NCI-H1105 (cell line): ENCODE data around the gene PTPRD.
"Not testable (repeated sequence)": the region's sequence is repeated elsewhere in the genome, so short reads cannot be mapped to it uniquely, and the experiment has no call there.

Experiments
- DNase-seq: peaks from one replicate; lab custom pipeline; 2025; lab: John Stamatoyannopoulos, UW

Gene PTPRD

DNA sequence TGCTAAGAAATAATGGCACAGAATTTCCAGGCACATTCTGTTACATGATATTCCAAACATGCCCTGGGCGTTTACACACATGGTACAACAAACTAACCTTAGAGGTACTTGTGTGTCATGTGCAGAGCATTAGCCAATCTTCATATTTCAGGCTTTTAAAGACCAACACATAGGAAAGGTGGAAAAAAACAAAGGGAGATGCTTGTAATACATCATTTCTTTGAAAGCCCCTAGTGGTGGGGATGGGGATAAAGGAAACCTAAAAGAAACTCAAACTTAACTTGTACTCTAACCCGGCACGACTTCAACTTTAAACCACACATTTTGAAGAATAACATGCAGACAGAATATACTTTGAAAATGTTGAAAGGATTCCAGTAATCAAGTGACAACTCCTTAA lies 133.6 kb downstream of the PTPRD start:
- DNase-seq: no peak

DNA sequence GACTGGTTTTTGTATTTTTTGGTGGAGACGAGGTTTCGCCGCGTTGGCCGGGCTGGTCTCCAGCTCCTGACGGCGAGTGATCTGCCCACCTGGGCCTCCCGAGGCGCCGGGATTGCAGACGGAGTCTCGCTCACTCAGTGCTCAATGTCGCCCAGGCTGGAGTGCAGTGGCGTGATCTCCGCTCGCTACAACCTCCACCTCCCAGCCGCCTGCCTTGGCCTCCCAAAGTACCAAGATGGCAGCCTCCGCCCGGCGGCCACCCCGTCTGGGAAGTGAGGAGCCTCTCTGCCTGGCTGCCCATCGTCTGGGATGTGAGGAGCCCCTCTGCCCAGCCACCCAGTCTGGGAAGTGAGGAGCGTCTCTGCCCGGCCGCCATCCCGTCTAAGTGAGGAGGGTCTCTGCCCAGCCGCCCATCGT lies 163.6 kb downstream of the PTPRD start:
- DNase-seq: not testable (repeated sequence)

DNA sequence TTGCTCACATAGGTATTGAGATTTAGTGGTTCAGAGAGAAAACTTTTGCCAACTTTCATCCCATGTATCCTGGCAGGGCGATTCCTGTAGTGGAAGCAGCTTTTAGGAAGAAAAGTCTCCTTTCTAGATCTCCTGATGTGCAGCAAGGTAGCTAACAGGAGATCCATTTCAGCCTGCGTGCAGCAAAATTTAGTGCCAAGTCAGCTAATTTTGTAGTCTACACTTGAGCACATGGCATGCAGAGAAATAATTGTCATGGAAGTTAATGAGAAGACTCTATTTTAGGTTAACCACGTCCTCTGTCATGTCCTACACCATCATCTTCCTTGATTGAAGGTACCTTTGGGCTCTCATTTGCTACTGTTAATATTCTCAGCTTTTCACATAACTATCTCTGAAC lies 165.8 kb downstream of the PTPRD start:
- no peak for DNase-seq

DNA sequence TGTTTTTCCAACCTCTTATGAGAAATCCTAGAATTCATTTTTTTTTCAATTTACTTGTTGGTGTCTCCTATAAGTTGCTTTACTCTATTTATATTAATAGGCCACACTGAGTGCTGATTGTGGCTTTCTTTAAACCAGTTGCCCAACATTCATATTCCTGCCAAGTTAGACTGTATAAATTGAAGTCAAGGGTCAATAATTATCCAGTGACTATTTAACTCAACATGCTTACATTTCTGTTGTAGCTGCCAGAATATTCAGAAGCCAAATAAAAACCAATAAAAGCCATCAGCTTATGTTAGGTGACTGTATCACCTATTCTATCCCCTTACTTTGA lies 169.0 kb downstream of the PTPRD start:
- peak; percentile 83 for DNase-seq

DNA sequence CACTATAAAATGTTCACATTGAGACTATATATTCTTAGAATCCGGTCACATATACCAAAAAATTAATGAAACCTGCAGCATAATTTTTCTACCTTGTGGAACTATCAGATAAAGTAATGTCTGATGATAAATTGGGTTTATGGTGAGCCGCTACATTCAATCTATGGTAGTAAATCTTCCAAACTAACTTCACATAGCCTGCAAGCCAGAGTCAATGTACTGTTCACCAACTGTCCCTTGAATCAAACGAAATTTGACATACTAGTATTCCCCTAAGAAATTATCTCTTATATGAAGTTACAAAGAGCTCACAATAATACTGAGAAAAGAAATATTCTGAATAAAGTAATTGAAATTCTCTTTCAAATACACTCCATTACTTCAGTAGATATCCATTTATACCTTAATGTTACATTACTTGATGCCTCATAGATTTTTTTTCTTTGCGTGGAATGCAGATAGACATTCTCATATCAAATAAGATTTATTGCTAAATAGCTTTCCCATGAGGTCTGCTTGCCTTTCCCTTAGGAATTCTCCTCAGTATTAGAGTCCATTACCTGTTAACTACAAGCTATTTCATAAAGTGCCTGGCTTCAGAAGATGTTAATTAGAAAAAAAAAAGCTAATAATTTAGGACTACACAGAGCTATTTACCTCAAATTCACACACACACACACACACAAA lies 169.5 kb downstream of the PTPRD start:
- no peak for DNase-seq

DNA sequence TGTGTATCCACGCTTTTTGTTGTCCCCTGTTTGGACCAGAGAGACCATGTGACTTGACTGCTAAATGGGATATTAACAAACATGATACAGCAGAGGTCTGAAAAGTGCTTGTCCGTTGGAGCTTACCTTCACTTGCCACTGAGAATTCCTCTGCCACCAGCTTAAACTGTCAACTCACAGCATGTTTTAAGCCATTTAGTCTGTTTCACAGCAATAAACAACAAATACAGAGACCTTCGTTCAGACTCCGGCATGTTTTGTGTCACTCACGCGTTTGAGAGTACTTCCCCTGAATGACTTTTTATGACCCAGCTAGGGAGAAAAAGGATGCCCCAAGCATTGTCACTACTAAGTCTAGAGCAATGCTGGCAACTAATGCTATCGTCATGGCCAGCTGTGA lies 173.8 kb downstream of the PTPRD start:
- DNase-seq: no peak

DNA sequence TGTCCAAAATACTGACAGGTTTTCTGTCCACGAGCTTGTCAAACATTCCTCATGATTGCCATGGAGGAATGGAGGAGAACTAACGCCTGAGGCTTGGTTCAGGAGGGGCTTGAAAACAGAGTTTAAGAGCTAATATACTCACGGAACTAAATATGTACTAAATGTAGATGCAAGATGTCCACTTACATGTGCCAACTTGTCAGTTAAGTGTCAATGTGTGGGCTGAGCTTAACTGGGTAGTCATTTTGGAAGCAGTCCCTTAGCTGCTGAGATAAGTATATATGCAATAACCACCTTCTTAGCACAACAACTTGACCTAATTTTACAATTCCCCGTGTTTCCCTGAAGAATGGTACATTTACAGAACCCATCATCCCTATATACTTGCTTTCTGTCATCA lies 176.0 kb downstream of the PTPRD start:
- DNase-seq: no peak

DNA sequence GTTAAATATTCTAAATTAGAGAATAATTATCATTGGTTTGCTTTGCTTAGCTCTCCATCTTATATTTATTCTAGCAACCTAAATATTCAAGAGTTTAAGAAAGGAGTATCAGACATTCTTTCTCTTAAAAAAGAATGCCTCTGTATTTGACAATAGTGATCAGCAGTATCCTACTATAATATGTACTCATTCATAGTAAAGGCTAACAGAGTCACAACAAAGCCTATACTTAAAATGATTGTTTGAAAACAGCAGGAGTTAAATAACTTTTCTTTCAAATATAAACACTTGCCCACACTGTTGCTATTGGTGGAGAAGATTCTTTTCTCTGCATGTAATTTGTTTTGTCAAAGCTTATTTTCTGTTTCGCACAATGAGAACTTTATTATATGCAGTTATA lies 178.4 kb downstream of the PTPRD start:
- DNase-seq: no peak

DNA sequence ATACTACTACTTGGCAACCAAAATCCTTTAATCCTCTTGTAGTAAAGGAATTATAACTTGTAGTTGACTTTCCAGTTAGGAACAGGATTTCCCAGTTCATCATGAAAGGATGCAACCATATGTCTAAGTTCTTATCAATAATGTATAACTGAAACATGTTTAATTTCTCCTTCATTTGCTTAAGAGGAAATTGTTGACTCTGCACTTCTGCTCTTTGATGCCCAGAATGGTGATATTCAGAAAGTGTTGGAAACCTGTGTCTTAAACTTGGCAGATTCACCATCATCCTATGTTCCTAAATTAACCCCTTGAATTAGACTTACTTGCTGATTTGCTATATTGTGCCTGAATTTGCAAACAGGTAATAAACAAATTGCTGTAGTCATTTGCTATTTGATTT lies 201.5 kb downstream of the PTPRD start:
- no peak for DNase-seq

DNA sequence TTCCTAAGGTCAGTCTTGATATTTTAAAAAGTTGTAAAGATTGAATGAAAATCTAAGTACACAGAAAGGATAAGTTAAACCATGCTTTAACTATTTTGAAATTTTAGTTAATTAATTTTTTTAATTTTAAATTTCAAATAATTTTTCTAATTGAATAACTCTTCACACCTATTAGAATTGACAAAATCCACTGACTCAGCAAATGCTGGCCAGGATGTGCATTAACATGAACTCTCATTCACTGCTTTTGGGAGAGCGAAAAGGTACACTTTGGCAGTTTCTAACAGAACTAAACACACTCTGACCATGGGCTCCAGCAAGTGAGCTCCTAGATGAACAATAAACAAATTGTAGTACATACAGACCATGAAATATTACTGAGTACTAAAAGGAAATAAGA lies 209.5 kb downstream of the PTPRD start:
- DNase-seq: no peak

DNA sequence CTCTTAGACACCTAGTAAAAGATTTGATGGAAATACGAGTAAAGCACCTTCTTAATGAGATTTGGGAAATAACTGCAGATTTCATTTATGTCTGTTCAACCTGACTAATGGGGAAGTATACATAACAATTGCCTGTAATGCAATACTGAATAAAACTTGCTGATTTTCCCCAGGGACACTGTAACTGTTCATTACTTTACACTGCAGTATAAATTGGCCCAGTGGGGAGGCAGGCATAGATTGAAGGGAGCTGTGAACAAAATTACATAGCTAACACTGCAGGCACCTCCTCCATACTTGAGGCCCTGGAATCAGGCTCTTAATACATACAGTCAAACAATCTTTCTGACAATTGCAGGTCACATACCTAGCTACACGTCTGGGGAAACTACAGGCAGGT lies 216.2 kb downstream of the PTPRD start:
- no peak for DNase-seq

DNA sequence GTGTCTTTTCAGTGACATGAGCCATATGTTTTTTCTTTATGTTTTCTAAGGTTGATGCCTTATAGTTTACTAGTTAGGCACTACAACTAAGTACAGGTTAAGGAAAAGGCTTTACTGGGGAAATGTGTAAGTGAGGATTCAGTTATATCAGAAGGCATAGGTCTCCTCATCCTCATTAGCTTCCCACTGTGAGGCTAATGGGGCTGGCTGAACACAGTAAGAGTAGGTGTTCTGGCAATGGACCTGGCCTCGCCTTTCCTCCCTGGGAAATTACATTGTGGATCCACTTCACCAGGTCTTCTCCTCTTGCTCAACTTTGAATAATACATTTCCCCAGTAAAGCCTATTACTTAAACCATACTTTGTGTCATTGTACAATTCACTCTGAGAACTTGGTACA lies 225.5 kb downstream of the PTPRD start:
- DNase-seq: no peak

DNA sequence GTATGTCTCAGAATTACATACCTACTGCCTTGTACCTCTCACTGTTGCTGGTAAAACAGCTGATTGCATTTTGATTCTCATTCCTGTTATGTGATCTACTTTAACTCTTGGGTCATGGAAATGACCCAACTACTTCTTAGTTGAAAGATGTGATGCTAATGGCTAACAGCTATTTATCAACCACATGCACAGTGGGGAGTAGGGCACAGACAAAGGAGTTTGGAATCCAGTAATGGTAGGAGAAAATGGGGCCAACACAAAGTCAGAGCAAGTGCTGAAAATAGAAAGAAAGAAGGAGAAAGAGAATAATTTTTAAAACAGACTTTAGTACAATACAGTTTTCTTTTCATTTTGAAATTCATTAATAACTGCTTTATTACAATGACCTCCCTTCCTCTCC lies 241.0 kb downstream of the PTPRD start:
- DNase-seq: no peak

DNA sequence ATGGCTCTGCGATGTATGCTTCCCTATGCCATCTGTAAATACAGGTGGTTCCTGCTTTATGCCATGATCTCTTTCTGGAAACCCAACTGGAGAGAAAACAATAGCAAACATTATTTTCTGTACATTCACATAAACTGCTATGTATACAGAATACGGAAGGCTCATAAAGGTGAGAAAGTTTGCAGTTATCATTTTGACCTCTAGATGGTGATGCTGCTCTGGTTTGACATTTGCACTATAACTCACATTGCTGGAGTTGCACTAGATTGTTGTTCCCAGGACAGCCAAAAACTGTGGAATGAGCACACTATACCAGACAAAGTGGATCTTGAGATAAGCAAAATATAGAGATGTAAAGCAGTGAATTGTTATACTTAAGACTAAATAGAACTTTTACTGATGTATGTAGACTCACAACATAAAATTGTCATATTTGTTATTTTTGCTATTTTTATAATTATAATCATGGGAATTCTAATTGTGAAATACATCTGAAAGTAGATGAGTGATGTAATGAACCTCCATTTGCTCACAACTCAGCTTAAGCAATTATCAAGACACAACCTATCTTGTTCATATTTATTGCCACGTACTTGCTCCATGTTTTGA lies 246.5 kb downstream of the PTPRD start:
- DNase-seq: peak; percentile 50

DNA sequence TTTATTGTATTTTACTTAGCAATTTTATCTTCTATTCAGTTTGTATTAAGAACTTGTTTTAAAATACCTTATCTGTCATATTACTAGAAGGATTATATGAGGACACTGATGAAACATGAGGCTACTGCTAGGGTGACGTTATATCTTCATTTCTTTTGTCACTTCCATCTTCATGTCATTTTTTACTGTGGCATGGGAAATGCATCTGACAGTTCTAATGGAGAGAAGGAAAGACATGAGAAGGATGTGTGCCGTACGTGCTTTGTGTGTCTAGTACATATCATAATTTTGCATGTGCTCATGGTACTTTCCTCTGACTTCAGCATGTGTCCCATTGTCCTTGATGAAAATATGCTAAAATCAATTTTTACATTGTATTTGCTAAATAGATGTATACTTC lies 258.2 kb downstream of the PTPRD start:
- no peak for DNase-seq

DNA sequence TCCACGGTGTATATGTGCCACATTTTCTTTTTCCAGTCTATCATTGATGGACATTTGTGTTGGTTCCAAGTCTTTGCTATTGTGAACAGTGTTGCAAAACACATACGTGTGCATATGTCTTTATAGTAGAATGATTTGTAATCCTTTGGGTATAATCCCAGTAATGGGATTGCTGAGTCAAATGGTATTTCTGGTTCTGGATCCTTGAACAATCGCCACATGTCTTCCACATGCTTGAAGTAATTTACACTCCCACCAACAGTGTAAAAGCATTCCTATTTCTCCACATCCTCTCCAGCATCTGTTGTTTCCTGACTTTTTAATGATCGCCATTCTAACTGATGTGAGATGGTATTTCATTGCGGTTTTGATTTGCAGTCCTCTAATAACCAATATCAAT lies 267.2 kb downstream of the PTPRD start:
- not testable (repeated sequence) for DNase-seq

DNA sequence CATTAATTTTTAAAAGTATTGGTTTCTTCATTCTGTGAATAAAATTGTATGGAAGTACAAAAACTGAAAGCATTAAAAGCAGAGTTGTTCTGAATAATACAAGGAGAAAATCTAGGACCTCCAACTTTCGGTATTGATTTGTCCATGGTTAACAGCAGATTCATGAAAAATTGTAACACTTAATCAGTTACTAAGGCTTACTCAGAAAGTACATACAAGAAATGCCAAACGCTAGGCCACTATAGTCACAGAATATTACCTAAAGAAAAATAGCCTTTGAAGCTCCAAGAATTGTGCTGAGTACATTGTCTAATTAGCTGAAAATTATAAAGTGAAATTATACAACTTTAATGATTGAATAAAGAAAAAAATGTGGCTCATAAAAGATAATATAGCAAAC lies 271.7 kb downstream of the PTPRD start:
- no peak for DNase-seq

DNA sequence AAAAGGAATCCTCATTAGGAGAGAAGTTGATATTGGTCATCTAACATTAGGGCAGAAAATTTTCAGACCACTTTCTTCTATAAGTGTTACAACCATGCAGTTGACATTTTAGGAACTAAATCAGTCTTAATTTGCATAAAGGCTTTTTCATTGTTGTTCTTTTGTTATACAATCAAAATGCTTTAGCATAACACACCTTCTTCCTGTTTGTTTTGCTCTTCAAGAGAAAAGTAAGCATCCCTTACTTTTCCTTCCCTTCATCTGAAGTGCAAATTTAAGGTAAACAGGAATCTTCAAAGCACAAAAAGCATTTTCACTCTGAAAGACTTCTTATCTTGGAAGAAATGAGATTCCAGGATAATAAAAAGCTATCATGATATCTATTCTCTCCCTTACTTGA lies 273.6 kb downstream of the PTPRD start:
- DNase-seq: no peak

DNA sequence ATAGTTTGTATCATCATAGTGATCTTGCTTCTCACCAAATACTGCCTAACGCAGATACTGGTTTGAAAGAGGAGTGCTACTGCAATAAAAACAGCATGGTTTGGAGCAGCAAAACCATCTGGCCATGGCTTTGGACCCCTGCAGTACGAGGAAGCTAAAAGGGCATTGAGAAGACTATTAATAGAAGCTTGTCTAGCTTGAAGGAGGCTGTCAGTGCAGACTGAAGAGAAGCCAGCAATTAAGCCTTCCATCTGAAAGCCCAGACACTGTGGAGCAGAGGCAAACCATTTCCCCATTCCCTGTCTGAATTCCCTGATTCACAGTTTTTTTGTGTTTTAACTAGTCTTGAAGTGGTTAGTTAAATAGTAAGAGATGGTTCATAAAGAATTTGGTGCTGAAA lies 281.6 kb downstream of the PTPRD start:
- DNase-seq: no peak

DNA sequence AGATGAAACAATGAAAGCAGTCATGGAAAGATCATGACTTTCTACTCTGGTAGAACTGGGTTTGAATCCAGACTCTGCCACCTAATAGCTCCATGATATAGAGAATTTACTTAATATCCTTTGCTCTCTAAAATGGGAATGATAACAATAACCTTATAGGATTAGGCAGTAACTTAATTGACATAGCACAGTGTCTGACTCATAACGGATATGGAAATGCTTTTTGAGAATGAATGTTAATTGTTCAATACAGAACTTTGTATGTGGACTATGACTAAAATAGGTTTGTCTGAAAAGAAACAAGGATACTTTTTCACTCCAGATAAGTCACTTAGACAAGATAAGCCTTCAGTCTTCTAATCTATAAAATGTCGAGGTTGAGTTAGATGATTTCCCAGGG lies 330.7 kb downstream of the PTPRD start:
- DNase-seq: no peak

DNA sequence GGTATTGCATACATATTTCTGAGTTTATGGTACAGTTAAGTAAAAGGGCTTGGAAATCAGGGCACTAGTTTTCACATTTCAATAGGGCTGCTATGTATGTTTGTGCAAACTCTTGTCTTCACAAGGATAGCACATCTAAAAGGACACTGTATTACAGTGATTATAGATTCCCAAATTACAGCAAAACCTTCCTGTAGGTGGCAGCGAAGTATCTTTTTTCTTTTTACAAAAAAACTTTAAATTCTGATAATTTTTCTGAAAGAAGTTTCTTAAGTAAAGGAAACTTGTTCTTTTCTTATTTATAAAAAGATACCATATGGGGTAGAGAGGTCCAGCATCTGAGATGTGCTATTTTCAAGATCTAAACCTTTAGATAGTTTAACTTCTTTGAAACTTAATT lies 337.8 kb downstream of the PTPRD start:
- DNase-seq: peak; percentile 9

DNA sequence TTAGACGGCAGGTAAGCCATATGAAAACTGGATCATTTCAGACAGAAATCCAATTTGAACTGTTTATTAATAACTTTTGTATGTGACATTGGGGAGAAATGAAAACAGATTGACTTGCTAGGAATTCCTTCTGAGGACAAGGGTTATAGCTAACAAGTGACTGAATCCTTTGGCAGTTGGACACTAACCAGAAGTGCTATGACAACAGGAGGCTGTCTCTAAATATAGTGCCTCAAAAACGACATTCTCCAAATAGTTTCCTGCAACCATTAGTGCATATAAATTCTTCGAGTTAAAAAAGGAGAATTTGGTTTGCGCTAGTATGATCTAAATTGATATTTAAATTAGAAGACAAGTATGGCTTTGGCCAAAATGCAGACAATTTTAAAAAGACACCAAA lies 338.6 kb downstream of the PTPRD start:
- no peak for DNase-seq

DNA sequence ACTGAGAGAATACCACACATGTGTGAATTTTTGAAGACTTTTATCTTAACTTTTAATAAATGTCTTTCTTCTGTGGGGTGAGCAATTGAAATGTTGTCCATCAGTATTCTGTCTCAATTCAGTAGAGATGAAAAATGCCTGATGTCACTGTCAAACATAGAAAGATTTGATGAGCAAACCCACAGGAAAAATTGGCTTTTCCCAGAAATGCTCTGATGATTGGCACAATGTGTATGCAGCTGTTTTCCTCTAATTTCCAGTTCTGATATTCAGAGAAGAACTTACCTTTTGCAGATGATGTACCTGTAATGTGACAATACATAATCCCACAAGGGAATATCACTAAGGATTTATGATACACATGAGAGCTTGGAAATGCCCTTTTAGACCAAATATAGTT lies 340.0 kb downstream of the PTPRD start:
- DNase-seq: no peak
